ENCODE data around the gene PWWP2B. TPM values are rescaled to one million over a fixed set of nuclear protein-coding genes. Genes with fewer than 3 reads are reported as not detected.

PWWP2B gene
- total RNA-seq, 2 donors from 2014 or later = 11.8 to 12.7 TPM

DNA sequence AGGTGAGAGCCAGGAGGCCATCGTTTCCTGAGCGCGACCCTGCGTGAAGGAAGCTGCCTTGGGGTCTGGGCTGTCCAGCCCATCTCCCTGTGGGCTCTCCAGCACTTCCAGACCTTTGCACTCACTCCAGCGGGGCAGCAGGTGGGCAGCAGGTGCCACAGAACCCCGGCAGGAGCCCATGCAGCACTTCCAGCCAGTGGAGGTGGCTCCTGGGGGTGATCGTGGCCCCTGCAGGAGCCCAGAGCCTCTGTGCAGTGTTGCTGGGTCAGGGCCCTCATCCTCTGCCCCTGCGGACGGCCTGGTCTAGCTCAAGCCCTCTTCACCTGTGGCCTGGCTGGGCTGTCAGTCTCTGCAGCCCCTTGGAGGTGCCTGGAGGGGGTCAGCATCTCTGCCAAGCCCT, 59.9 kb downstream of the PWWP2B start:
- intact Hi-C loops (cut with DNase I) = no loop called here
- ATAC-seq (no peak), DNase-seq (peak; percentile 15)

DNA sequence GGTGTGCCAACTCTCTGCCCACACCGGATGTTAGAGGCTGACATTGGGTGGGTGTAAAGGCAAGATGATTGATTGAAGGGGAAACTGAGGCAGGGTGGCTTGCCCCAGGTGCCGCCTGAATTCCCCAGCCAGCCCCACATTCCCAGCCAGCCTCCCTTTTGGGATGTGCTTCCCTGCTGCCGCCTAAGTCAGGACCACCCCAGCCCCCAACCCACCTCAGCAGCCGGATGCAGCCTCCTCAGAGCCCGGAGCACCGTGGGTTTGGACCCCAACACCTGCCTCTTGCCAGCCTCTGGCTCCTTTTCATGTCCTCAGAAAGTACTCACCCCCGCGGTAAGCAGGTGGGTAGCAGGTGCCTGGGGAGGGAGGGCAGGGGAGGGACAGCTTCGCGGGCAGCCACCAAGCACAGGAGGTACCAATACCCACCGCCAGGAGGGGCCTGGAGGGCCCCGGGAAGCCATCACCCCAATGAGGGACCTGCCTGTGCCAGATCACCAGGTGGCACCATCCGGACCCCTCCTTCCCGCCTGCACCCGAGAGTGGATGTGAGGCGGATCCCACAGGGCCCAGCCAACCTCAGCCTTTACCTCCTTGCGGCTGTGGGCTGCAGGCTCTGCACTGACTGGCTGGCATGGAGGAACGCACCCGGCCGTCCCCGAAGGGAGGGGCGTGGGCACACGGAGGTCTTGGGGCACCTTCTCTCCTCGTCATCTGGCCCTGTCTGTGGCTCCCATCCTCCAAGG, 60.5 kb downstream of the PWWP2B start:
- DNase-seq = peak; percentile 23
- ATAC-seq = no peak
- intact Hi-C loops (cut with DNase I) = loop anchor here (1.0 to 2.0 kb wide), 2 partner anchors 179 to 180 kb away; no protein-coding TSS in a partner anchor

DNA sequence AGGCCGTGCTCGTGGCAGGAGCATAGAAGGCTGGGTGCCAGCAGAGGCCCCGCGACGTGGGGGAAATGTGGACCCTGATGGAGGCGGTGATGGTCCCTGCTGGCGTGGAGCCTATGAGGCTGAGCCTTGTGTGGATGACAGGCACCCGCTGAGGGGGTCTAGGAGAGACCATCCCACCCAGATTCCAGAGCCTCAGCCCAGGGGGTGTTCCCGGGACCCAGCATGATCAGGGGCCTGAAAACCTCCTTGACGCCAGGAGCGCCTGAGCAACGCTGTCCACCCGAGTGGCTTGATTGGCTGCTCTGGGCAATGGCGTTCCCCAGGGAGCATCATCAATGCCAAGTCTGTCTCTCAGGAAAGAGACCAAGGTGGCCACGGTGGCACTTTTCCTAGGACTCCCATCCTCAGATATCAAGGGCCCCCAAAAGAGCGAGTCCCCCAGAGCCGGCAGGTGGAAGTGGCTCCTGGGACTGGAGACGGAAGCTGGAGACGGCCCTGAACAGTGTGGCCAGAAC, 61.1 kb downstream of the PWWP2B start:
- DNase-seq = no peak
- intact Hi-C loops (cut with DNase I) = loop anchor here (1.0 to 2.0 kb wide), 2 partner anchors 179 kb away; no protein-coding TSS in a partner anchor

DNA sequence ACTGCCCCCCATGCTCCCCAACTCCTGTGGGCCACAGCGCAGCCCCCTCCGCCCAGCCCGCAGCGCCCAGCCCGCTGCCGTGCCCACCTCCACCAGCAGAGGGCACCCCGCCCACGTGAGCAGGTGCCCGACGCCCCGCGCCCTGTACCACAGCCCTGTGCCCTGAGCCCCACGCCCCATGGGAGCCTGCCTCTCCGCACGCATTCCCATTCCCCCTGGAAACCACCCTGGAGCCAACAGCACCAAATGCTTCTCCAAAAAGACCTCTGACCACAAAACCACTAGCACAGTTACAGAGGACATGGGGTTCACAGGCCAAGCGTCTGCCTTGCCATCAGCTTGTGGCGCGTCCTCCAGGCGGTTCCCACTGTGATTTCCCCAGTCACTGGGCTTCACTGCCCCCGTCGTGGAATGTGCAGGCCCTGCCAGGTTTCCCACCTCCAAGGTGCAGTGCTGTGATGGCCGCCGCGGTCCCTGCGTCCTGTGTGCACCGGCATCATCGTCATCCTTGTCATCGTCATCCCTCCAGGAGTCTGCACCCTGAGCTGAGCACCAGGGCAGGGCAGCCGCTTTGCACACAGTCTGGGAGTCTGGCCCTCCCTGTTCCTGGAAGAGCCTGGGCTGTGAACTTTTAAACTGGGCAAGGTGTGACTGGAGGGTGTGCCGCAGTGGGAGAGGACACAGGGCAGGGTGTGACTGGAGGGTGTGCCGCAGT, 61.7 kb downstream of the PWWP2B start:
- peak; percentile 59 for DNase-seq
- peak; percentile 65 to 74 for ATAC-seq
- intact Hi-C loops (cut with DNase I) = loop anchor here (1.0 to 2.0 kb wide), 2 partner anchors 178 to 179 kb away; no protein-coding TSS in a partner anchor

More for the DNA sequence above, 61.1 kb downstream of the PWWP2B start:
- no peak for ATAC-seq

- intact Hi-C loops (cut with DNase I) = loop anchor here (2.0 to 10.0 kb wide), 4 partner anchors 55 to 177 kb away; partner anchors contain the start of gene INPP5A (in 1 of the 2)
- DNase-seq = peak; percentile 20
- no peak for ATAC-seq
These were observed 62.5 kb downstream of the PWWP2B start for GRCh38 chr10:132459301-132460003.

GRCh38 chr10:132460071-132460470, 63.1 kb downstream of the PWWP2B start:
- ATAC-seq (no peak), DNase-seq (peak; percentile 14)
- intact Hi-C loops (cut with DNase I) = loop anchor here (10.0 kb wide), 3 partner anchors 55 to 115 kb away; partner anchors contain the start of gene INPP5A (in 1 of the 2)

- DNase-seq (peak; percentile 16), ATAC-seq (no peak)
- intact Hi-C loops (cut with DNase I) = loop anchor here (10.0 kb wide), 3 partner anchors 54 to 114 kb away; partner anchors contain the start of gene INPP5A (in 1 of the 2)
These were observed 63.7 kb downstream of the PWWP2B start for GRCh38 chr10:132460691-132461090.

DNA sequence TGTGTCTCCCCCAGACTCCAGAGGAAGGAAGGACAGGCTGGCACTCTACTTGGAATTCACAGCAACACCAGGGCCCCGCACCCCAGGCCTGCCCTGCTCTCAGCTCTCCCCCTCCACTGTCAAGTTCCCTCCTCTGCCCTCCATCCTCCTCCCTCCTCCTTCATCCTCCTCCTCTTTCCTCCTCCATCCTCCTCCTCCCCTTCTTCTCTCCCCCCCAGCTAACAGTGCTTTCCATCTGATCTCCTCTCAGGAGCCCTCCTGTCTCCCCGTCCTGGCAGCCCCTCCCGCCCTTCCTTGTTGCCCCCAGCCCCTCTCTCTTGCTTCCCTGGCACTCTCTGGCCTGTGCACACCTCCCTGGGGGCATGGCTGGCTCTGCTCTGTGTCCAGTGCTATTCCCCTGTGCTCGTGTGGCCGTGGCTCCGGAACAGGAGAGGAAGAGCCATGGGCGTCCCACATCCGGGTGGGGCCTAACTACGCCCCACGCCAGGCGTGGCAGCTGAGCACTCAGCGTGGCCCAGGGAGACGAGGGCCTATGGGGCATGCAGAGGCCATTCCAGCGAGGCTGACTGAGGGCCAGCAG, 64.2 kb downstream of the PWWP2B start:
- DNase-seq = peak; percentile 15
- ATAC-seq = no peak
- intact Hi-C loops (cut with DNase I) = loop anchor here (10.0 kb wide), 3 partner anchors 54 to 114 kb away; partner anchors contain the start of gene INPP5A (in 1 of the 2)

DNA sequence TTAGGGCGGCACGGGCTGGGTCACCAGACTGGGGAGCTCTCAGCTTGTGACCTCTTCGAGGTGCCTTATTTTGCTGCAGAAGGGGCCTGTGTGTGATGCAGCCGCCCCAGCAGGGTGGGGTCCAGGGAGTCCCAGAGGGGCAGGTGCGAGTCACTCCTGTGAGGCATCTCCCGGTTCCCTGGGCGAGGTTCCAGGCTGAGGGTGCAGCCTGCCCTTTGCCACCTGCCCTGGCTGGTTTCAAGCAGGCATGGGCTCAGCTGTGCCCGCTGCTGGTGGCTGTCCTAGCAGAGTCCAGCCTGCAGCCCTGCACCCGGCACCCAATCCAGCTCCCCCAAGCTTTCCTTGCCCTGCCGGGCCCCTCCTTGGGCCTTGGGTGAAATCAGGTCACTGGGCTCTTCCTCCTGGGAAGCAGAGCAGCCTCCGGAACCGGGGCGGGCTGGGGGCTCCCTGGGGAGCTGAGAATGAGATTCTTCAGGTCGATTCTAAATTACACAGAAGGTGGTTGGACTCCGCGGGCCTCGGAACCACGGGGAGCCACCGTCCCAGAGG, 64.8 kb downstream of the PWWP2B start:
- ATAC-seq = no peak
- intact Hi-C loops (cut with DNase I) = loop anchor here (10.0 kb wide), 3 partner anchors 53 to 113 kb away; partner anchors contain the start of gene INPP5A (in 1 of the 2)
- peak; percentile 23 for DNase-seq

- DNase-seq = peak; percentile 20
- ATAC-seq = no peak
- intact Hi-C loops (cut with DNase I) = loop anchor here (10.0 kb wide), 3 partner anchors 52 to 112 kb away; partner anchors contain the start of gene INPP5A (in 1 of the 2)
These were observed 65.7 kb downstream of the PWWP2B start for GRCh38 chr10:132462463-132463332.

DNA sequence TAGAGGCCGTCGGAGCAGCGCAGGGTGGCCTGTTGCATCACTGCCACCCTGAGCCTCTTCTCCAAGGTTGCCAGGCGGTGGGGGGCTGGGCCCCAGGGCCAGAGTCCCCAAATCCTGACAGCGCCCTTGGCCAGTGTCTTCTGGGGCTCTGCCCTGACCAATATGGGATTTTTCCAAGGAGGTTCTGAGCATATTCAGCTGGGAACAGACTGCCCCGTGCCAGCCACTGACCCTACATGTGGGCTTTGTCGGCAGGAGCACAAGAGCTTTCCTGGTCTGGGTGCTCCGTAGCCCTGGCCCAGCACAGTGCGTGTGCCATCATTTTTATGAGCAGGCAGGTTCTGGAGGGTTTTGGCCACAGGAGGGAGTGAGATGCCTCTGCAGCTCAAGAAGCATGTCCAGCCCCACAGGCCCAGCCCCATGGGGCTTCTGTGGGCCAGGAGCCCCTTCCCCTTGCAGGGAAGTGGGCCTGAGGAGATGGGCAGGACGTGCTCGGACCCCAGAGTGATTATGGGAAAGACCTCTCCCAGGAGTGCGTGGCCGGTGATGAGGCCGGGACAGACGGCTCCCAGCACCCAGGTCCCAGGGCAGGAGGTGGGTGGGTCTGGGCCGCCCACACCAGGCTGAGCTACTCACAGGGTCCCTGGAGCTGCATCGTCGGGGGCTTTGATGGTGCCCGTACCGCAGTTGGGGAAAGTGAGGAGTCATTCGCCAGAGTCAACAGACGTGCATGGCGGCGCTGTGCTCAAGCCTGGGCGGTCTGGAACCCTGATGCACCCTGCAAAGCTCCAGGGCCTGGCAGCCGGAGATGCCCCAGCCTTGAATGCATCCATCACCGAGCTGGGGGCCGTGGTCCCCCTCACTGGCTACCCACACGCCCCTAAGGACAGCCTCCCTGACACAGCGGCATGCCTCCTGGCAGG, 66.6 kb downstream of the PWWP2B start:
- ATAC-seq = peak in 1 of 2 donors; percentile 5
- DNase-seq = peak; percentile 33
- intact Hi-C loops (cut with DNase I) = loop anchor here (2.0 to 10.0 kb wide), 4 partner anchors 51 to 111 kb away; partner anchors contain the start of gene INPP5A (in 2 of the 2)

GRCh38 chr10:132464256-132465192, 67.5 kb downstream of the PWWP2B start:
- intact Hi-C loops (cut with DNase I) = loop anchor here (2.0 to 10.0 kb wide), 4 partner anchors 50 to 110 kb away; partner anchors contain the start of gene INPP5A (in 2 of the 2)
- ATAC-seq = peak; percentile 80 to 86
- peak; percentile 91 for DNase-seq

GRCh38 chr10:132465193-132465888, 68.3 kb downstream of the PWWP2B start:
- intact Hi-C loops (cut with DNase I) = loop anchor here (2.0 to 10.0 kb wide), 4 partner anchors 49 to 109 kb away; partner anchors contain the start of gene INPP5A (in 2 of the 2)
- peak; percentile 18 for DNase-seq
- no peak for ATAC-seq

- ATAC-seq = no peak
- intact Hi-C loops (cut with DNase I) = loop anchor here (2.0 to 10.0 kb wide), 4 partner anchors 49 to 109 kb away; partner anchors contain the start of gene INPP5A (in 2 of the 2)
- DNase-seq = peak; percentile 30
These were observed 69.0 kb downstream of the PWWP2B start for GRCh38 chr10:132465889-132466519.

Measured in left cardiac atrium (tissue), 4 donors.